ENCODE results near the gene TIMM22. TPM values are rescaled to one million over a fixed set of nuclear protein-coding genes. Genes with fewer than 3 reads are reported as not detected.
"Not testable (repeated sequence)": the region's sequence is repeated elsewhere in the genome, so short reads cannot be mapped to it uniquely, and the experiment has no call there.

TIMM22 gene
- polyA plus RNA-seq, 1 donor: 13.3 TPM

DNA sequence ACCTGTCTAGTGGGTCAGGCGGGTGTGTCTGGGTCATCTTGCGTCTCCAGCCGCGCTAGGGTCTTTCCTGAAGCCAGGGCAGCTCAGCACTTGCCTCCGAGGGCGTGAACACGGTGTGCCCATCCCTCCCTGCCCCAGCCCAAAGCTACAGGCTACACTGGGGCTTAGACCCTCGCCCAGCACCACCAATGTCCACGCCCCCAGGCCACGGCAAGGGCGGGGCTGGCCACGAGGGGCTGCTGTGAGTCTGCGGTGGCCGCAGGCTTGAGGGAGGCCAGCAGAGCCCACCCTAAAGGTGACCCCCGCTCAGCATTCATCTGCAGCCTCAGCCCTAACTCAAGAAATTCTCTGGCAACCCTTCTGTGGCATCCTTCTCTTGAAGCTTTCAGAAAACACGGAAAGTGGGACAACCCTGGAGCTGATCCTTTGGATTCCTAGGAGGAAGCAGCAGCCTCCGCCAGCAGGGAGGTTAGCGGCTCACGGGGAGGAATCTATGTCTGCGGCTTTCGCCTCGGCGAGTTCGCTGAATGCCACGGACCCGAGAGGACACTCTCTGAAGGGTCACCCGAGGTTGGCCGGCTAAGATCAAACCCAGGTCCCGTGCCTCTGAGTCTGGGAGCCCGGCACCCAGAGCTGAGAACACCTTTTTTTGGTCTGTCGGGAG lies 41.7 kb downstream of the TIMM22 start:
- DNase-seq (ENCODE audit: low read depth): no peak

GRCh38 chr17:1039123-1039507 lies 42.2 kb downstream of the TIMM22 start:
- DNase-seq (ENCODE audit: low read depth): no peak

- DNase-seq (ENCODE audit: low read depth): no peak
Observed at GRCh38 chr17:1039511-1040215, 42.7 kb downstream of the TIMM22 start.

GRCh38 chr17:1040216-1040600 lies 43.3 kb downstream of the TIMM22 start:
- no peak for DNase-seq (ENCODE audit: low read depth)

DNA sequence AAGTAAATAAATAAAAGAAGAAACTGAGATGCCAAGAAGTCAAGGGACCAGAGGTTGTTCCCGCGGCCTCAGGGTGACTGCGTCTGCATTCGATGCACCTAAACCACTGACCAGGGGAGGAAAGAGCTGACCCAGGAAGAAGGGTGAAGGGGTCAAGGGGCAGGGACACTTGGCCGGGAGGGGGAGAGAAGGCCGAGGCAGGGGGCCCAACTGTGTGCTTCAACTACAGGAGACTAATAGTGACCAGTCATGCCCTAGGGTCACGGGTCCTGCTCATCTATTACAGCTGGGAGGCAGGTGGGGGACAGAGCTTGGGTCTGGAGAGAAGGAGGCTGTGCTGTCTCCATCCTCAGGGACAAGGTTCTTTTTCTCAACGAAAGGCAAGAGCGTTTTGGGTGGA lies 44.8 kb downstream of the TIMM22 start:
- DNase-seq (ENCODE audit: low read depth): no peak

GRCh38 chr17:1042486-1042885 lies 45.6 kb downstream of the TIMM22 start:
- no peak for DNase-seq (ENCODE audit: low read depth)

DNA sequence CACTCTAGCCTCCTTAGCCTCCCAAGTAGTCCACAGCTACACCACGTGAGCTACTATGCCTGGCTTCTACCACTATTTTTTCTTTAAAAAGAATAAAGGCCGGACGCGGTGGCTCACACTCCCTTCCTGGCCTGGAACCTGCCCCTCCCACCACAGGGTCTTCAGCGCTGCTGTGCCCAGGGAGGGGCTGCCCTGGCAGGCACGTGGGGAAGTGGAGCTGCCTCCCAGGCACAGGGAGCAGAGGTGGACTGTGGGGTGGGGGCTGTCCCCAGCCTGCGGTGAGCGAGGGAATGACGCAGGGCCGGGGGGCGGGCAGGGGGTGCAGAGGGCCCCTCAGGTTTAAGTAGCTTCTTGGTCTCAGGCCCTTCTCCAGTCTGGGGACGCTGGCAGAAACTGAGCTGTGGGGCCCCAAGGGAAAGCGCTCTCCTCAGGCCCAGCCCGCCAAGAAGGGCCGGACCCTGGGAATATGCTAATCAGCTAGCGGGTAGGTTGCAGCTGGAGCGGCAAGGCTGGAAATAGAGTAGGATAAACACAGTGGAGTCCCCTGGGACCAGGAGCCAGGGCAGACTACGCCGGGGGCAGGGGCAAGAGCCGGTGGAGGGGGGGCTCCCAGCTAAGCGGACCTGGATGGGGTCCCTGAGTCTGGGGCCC lies 46.8 kb downstream of the TIMM22 start:
- DNase-seq (ENCODE audit: low read depth): no peak

DNA sequence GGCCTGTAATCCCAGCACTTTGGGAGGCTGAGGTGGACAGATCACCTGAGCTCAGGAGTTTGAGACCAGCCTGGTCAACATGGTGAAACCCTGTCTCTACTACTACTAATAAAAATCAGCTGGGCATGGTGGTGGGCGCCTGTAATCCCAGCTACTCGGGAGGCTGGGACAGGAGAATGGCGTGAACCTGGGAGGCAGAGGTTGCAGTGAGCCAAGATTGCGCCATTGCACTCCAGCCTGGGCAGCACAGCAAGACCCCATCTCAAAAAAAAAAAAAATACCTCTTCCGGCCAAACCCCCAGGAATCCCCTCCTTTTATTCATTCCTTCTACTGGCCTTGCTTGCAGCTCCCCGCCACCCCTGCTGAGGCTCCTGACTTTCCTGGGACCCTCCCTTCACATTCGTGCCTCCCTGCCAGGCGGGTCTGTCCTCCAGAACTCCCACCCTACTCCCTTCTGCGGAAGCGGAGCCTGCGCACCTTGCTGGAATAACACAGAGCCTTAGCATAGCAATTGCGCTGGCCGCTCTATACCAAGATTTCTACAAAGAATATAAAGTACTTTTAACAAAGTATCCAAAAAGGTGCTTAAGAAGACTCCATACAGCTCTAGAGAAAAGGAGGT lies 47.6 kb downstream of the TIMM22 start:
- not testable (repeated sequence) for DNase-seq (ENCODE audit: low read depth)

DNA sequence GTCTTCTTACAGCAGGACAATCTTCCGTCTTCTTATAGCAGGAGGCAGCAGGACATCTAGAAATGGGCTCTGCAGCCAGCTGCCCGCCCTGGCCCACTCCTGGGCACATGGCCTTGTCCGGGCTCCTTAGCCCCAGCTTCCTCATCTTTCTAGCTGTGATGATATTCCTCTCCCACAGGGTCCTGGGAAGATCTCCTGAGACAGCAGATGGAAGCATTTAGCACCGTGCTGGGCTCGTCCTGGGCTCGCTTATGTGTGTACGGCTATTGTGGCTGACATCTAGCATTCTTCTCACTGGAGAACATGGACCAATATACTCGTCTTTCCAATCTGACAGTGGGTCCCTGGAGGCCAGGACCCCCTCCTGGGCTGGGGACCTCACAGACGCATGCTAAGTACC lies 48.5 kb downstream of the TIMM22 start:
- no peak for DNase-seq (ENCODE audit: low read depth)

DNA sequence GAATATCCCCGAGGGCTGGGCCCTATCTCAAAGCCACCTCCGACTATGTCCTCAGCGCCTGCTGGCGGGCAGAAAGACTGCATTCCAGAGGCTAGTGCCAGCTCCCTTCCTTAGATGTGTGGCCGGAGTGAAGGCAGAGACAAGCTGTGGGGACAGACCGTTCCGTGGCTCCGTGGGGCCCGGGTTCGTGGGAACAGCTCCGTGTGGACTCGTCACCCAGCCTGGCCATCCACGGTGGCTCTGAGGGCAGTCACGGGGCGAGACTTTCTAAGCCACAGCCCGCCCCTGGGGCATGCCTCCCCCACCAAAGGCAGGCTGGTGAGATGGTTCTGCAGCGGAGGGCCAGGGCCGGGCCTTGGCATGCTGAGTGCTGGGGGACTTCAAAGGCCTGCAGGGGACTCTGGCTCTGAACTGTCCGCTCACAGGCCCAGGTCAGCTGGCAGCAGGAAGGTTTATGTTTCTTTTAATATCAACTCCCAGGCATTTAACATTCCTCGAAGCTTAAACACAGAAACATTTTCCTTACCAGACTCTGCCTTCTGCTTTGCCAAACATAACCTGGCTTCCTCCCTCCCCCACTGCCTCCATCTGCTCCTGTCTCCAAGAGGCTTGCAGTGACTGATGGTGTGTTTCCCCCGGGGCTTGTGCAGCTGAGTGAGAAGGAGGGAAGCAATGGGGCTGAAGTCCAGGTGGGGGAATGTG lies 50.4 kb downstream of the TIMM22 start:
- DNase-seq (ENCODE audit: low read depth): no peak

GRCh38 chr17:1047879-1048470 lies 51.0 kb downstream of the TIMM22 start:
- no peak for DNase-seq (ENCODE audit: low read depth)

- not testable (repeated sequence) for DNase-seq (ENCODE audit: low read depth)
Observed at GRCh38 chr17:1048516-1049115, 51.7 kb downstream of the TIMM22 start.

- DNase-seq (ENCODE audit: low read depth): no peak
Observed at GRCh38 chr17:1049446-1050225, 52.7 kb downstream of the TIMM22 start.

- DNase-seq (ENCODE audit: low read depth): no peak
Observed at GRCh38 chr17:1050246-1050995, 53.5 kb downstream of the TIMM22 start.

DNA sequence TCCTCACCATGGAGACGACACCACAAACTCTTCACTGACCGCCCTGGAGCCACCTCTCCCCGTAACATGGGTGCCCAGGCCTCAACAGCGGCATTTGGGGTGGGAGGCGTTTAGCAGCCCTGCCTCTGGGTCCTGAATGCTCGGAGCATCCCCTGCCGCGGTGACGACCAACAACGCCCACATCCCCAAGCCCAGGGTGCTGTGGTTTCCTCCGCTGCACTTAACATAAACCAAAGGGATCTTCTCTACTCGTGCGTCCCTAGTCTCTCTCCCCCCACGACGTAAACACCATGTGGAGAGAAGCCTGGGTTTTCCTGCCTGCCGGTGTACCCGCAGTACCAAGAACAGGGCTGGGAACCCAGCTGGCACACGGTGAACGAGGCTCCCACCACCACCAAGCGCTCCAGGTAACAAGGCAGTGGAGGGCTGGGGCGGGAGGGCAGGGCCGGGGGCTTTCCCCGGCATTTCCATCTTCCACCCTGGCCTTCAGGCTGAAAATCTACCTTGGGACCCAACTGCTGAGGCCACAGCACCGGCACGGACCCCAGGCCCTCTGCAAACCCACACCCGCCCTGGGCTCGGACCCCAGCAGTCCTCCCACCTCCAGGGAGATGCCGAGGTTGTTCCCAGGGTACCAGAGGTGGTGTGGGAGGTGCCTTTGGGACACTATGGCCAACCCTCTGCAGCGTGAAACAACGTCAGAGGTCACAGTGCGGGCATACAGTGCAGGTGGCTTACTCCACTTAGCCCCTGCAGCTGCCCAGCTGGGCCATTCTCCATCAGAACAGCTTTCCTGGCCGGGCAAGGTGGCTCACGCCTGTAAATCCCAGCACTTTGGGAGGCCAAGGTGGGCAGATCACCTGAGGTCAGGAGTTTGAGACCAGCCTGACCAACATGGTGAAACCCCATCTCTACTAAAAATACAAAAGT lies 54.3 kb downstream of the TIMM22 start:
- no peak for DNase-seq (ENCODE audit: low read depth)
